ENCODE measurements around the gene P3R3URF. TPM values are rescaled to one million over a fixed set of nuclear protein-coding genes. Genes with fewer than 3 reads are reported as not detected.

P3R3URF gene
- total and polyA plus RNA-seq, 9 of the 15 experiments (the other 6 are each of a cell fraction or from before 2014, with no cell fraction given): not detected

GRCh38 chr1:46184920-46185658 lies 8.8 kb upstream of the P3R3URF start (continued):
- TF ChIP-seq KDM4B (IDR thresholded peaks at IDR 0.05; ENCODE audit: borderline replicate concordance in 2 of 2, low read depth in 1 of 2) (no peak), SMARCB1 (IDR thresholded peaks at IDR 0.05; ENCODE audit: insufficient read length, low read depth) (no peak), NFE2 (IDR thresholded peaks at IDR 0.05; ENCODE audit: low read depth) (no peak), RCOR1 (IDR thresholded peaks at IDR 0.05; ENCODE audit: borderline replicate concordance in 1 of 2, low read depth in 2 of 2, low read length in 2 of 2) (no peak), XRCC3 (IDR thresholded peaks at IDR 0.05) (no peak), RBM25 (IDR thresholded peaks at IDR 0.05; ENCODE audit: low read depth, low read length, severe bottlenecking) (no peak), ZFP30 (CRISPR knock-in tag; IDR thresholded peaks at IDR 0.05; ENCODE audit: borderline replicate concordance) (no peak), TAF1 (IDR thresholded peaks at IDR 0.05; ENCODE audit: control insufficient read depth, extremely low read depth, insufficient read depth, low read length, severe bottlenecking) (no peak), FOXK1 (CRISPR knock-in tag; IDR thresholded peaks at IDR 0.05; ENCODE audit: borderline replicate concordance) (no peak), ZNF197 (CRISPR knock-in tag; IDR thresholded peaks at IDR 0.05; ENCODE audit: low read depth) (no peak), DPF2 (IDR thresholded peaks at IDR 0.05) (0 out of 2 replicates have a peak, but pooled peaks have one; percentile 26), ZBTB33 (CRISPR knock-in tag; IDR thresholded peaks at IDR 0.05) (no peak), MCM2 (IDR thresholded peaks at IDR 0.05; ENCODE audit: low read depth) (no peak), MCM7 (IDR thresholded peaks at IDR 0.05) (no peak), ASH1L (IDR thresholded peaks at IDR 0.05; ENCODE audit: borderline replicate concordance, low read depth, partially characterized antibody) (no peak), ZFP36 (IDR thresholded peaks at IDR 0.05; ENCODE audit: low read depth, low read length, partially characterized antibody) (peak; percentile 80), POLR2B (IDR thresholded peaks at IDR 0.05; ENCODE audit: low read depth, partially characterized antibody) (no peak), PKNOX1 (IDR thresholded peaks at IDR 0.05) (no peak), POLR2H (tag; IDR thresholded peaks at IDR 0.05; ENCODE audit: low read depth) (no peak), ETV1 (tag; conservative IDR thresholded peaks at IDR 0.05; ENCODE audit: low read depth) (no peak)
